ENCODE data around the gene OGFRL1.
A peak's percentile ranks its signal among the peaks of the same experiment; 100 is the strongest.

Gene OGFRL1

GRCh38 chr6:71284785-71285184 lies 3.8 kb upstream of the OGFRL1 start:
- DNase-seq, result no peak

DNA sequence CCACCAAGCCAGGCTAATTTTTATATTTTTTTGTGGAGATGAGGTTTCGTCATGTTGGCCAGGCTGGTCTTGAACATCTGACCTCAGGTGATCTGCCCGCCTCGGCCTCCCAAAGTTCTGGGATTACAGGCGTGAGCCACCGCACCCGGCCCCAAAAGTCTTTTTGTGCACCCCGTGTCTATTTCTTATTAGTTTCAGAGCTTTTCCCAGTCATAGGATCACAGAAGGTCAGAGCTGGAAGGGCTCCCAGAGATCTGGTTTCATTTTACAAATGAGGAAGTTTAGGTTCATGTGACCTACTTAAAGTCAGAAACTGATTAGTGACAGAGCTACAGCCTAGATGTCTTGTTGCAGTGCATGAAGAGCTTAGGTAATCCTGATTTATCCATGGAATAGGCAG lies 1.6 kb upstream of the OGFRL1 start:
- peak in 2 of 51 donors; percentile 2 to 13 for DNase-seq

DNA sequence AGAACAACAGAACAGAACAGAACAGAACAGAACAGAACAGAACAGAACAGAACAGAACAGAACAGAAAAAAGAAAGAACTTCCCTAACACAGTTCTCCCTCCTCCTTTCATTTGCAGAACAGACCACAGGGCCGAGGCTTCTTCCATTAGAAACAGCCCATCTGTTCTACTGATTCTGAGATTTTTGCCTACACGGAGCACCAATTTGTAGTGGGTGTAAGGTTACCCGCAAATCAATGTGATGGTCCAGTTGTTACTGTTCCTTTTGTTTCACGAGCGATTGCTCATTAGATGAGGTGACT lies 734 bp upstream of the OGFRL1 start:
- peak in 3 of 51 donors; percentile 56 to 72 (median 61) for DNase-seq

GRCh38 chr6:71289039-71289801 lies 609 bp downstream of the OGFRL1 start:
- peak in 7 of 51 donors; percentile 22 to 48 (median 36) for DNase-seq

DNA sequence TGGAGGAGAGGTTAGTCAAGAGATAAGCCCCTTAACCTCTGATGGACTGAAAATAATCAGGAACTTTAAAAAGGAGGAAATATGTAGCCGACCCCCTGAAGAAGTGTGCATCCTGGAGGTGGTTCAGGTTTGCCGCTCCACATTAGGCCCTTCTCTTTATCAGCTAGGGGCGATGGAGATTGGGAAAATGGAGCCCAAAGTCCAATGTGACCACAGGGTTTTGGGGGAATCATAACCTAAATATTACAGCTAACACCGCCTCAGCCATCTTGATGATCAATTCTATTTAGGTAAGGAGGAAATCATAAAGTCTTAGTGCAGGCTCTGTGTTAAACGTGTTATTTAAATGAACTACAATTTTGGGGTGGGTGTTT lies 1.2 kb downstream of the OGFRL1 start:
- no peak for DNase-seq

DNA sequence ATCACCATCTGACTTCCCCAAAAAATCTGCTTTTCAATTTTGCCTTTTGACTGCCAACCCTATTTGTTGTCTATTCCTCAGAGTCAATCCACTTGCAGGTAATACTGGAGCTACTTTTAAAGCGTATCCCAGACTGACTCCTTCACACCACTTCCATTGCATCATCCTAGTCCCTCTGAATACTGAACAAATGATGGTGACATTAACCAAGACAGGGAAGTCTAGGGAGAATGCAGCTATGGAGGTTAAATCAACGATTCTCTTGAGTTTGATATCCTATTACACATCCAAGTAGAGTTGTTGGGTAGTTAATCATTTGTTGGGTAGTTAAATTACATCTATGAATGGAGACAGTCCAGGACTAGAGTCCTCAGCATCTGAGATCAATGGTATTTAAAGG lies 2.0 kb downstream of the OGFRL1 start:
- no peak for DNase-seq

GRCh38 chr6:71292001-71292400 lies 3.4 kb downstream of the OGFRL1 start:
- DNase-seq, result no peak

DNA sequence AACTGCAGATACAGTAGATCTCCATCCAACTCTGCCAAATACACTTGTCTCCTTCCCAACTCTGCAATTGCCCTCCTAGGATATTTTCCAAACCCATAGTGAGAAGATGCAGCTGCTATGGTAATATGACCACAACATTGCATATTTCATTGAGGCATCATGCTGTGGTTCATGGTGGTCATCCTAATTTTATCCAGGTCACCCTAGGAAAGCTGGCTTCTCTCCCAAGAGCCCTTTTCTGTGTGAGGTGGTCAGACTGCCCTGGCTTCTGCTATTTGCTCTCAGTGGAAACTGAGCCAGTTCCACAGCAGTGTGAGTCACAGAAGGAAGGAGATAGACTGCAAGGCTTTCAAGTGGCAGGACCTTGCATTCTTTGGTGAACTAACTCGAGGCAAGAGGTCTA lies 5.5 kb downstream of the OGFRL1 start:
- peak in 7 of 51 donors; percentile 4 to 49 (median 34) for DNase-seq

GRCh38 chr6:71298459-71298858 lies 9.8 kb downstream of the OGFRL1 start:
- DNase-seq, result no peak

DNA sequence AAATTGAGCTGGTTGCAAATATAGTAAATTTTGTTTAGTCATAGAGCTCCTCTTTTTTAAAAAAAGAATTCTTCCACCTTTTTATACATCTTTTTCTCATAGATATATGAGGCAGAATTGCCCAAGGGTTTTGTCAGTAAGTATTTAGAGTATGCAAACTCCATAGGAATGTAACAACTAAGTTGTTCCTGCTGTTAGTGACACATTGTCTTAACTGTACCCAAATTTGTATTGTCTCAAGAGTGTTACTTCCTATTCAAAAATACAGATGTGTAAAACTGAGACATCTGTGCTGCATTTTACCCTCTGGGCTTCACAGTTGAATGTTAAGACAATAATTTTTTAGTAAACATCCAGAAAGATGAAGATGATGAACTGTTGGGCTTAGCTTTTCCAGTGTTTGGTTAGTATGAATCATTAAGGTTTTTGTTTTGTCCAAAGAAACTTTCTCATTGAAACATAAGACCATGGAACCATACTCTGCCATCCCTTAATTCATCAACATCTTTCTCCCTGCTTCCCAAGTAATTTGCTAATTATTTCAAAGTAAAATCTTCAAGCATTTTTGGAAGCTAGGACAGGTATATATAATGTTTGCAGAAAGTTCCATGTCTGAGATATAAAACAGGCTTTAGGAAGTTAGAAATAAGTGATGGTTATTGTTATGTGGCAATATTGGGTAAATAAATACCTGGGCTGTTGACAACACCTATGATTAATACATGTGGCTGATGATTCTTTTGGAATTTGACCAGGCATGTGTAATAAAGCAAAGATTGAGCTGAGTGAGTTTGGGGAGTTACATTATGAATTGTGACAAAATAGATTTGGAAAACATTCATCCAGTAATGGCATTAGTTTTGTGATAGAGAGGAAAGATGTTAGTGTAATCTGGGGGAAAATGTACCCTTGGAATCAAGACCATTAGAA lies 11.2 kb downstream of the OGFRL1 start:
- DNase-seq, result no peak

DNA sequence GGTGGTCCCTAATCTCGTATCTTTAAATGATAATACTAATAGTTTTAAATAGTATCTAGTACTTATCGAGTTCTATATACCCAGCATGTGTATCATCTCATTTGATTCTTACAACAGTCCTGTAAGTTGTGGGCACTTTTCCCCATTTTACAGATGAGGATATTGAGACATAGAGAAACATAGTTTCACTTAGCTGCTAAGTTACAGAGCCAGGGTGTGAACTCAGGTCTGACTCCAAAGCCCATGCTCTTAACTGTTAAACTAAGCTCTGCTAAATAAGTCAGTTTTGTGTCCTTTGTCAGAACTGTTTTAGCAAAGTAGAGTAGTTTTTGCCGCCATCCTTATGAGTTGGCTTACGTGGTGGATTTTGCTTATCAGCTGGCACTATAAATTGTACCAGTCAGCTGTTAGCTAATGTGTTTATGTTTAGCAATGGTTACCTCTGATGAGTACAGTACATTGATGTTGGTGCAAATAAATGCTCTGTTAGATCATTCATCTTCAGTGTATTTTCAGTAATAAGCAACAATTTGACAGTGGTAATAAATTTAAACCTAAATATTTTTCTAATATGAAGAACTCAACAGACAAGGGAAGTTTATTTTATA lies 12.1 kb downstream of the OGFRL1 start:
- no peak for DNase-seq

DNA sequence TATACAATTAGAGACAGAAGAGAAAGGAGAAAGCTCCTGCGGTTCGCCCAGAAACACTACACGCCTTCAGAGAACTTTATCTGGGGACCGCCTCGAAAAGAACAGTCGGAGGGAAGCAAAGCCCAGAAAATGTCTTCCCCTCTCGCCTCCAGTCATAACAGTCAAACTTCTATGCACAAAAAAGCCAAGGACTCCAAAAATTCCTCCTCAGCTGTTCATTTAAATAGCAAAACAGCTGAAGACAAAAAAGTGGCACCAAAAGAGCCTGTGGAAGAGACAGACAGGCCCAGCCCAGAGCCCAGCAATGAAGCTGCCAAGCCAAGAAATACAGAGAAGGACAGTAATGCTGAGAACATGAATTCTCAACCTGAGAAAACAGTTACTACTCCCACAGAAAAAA lies 12.9 kb downstream of the OGFRL1 start:
- DNase-seq, result no peak

DNA sequence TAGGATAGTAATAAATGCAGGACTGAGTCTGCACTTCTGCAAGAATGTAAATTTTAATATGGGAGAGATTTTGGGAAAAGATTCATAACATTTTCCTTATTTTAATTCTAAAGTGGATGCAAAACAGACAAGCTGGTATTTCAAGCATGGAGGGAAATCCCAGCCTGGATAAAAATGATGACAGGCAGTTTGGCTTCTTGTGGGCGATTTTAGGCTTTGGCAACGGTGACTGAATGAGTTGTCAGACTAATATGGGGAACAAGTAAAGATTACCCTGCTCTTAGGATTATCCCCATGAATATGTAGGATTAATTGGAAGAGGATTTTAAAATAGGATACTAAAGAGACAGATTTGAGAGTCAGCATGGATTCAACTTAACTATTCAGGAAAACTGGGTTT lies 21.0 kb downstream of the OGFRL1 start:
- DNase-seq, result no peak

- no peak for DNase-seq
Measured at GRCh38 chr6:71310261-71310660, 21.6 kb downstream of the OGFRL1 start.

GRCh38 chr6:71312089-71312488 lies 23.5 kb downstream of the OGFRL1 start:
- no peak for DNase-seq

- no peak for DNase-seq
Measured at GRCh38 chr6:71317441-71317840, 28.8 kb downstream of the OGFRL1 start.

DNA sequence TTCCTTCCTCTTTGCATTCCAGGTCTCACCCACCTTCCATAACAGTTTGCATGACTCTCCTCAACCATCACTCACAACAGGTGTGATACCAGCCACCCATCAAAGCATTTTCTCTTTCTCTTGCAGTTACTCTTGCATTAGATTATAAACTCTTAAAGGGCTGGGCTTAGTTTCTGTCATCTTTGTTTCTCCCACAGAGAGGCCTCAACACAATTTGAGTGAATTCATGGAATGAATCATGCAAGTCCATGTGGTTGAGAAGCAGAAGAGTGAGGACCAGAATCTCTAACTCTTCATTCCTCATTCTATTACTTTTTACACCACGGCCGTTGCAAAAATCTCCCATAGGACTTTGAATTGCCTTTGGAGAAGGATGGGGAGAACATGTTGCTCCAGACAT lies 31.4 kb downstream of the OGFRL1 start:
- DNase-seq, result no peak

DNA sequence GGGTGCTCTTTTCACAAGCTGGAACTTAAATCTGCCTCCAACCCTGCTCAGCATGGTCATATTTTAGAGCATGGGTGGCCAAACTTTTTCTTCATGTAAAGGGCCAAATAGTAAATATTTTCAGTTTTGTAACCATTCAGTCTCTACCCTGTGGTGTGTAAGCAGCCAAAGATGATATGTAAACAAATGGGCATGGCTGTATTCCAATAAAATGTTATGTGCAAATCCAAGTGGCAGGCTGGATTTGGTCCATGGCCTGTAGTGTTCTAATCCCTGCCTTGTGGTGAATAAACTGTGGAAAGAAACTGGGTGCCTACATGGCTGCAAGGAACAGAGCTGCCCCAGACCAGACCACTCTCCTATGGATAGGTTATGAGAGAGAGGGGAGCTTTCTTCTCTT lies 32.7 kb downstream of the OGFRL1 start:
- no peak for DNase-seq

DNA sequence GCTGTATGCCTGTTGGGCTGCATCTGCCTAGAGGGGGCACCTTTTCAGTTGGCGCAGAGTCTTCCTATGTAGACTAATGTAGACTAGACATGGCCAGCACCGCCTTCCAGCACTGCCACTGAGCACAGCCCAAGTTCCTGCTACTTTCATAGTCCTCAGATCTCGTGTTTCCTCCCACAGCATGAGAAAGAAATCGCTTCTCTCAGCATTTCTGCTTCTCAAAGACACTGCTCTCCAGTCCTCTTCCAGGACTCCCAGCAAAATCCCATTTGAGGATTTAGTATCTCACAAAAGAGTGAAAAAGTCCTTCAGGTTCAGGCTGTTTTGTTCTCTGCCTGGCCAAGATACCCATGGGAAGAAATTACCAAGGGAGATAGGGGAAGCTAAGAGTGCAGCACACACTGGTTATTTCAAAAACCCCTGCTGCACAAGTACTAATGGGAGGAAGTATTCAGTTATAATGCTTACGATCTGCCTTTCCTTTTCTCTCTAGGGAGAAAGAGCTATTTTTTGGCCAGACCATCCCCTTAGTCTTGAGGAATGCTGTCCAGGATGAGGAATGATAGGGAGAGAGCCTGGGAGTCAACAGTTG lies 35.7 kb downstream of the OGFRL1 start:
- DNase-seq, result peak in 2 of 51 donors; percentile 8 to 11

- DNase-seq, result no peak
Measured at GRCh38 chr6:71326611-71327010, 38.0 kb downstream of the OGFRL1 start.

- DNase-seq, result no peak
Measured at GRCh38 chr6:71330501-71330900, 41.9 kb downstream of the OGFRL1 start.

- DNase-seq, result no peak
Measured at GRCh38 chr6:71332012-71332411, 43.4 kb downstream of the OGFRL1 start.

All from hypothalamus (tissue), 51 donors.